Bone marrow (tissue), 2 donors: ENCODE measurements around the gene HPS4.

Experiments
- DNase-seq, 2 donors: peaks; one replicate each; lab custom pipeline; 2025; lab: John Stamatoyannopoulos, UW

Gene HPS4

GRCh38 chr22:26499188-26499703 is 15.7 kb upstream of the HPS4 start:
- no peak for DNase-seq

- no peak for DNase-seq
Observed at GRCh38 chr22:26496456-26496855, 12.9 kb upstream of the HPS4 start.

GRCh38 chr22:26494506-26494905 is 10.9 kb upstream of the HPS4 start:
- no peak for DNase-seq

GRCh38 chr22:26492220-26492619 is 8.6 kb upstream of the HPS4 start:
- no peak for DNase-seq

- DNase-seq: no peak
Observed at GRCh38 chr22:26489447-26490036, 6.0 kb upstream of the HPS4 start.

- no peak for DNase-seq
Observed at GRCh38 chr22:26487996-26488395, 4.4 kb upstream of the HPS4 start.

- no peak for DNase-seq
Observed at GRCh38 chr22:26486394-26486793, 2.8 kb upstream of the HPS4 start.

GRCh38 chr22:26485806-26486390 is 2.3 kb upstream of the HPS4 start:
- DNase-seq: no peak

- no peak for DNase-seq
Observed at GRCh38 chr22:26485013-26485412, 1.4 kb upstream of the HPS4 start.

GRCh38 chr22:26484360-26484706 is 750 bp upstream of the HPS4 start:
- DNase-seq: no peak

- no peak for DNase-seq
Observed at GRCh38 chr22:26483043-26483438, 542 bp downstream of the HPS4 start.

GRCh38 chr22:26482161-26482560 is 1.4 kb downstream of the HPS4 start:
- DNase-seq: no peak

GRCh38 chr22:26481694-26482093 is 1.9 kb downstream of the HPS4 start:
- no peak for DNase-seq

- no peak for DNase-seq
Observed at GRCh38 chr22:26481112-26481693, 2.4 kb downstream of the HPS4 start.

GRCh38 chr22:26480611-26480932 is 3.0 kb downstream of the HPS4 start:
- DNase-seq: no peak

GRCh38 chr22:26479792-26480610 is 3.6 kb downstream of the HPS4 start:
- peak in 1 of 2 donors; percentile 43 for DNase-seq

- peak in 1 of 2 donors; percentile 12 for DNase-seq
Observed at GRCh38 chr22:26479043-26479791, 4.4 kb downstream of the HPS4 start.

- DNase-seq: no peak
Observed at GRCh38 chr22:26477341-26477731, 6.2 kb downstream of the HPS4 start.

- DNase-seq: no peak
Observed at GRCh38 chr22:26476705-26477340, 6.8 kb downstream of the HPS4 start.

GRCh38 chr22:26474682-26475081 is 8.9 kb downstream of the HPS4 start:
- DNase-seq: no peak

GRCh38 chr22:26471522-26471921 is 12.1 kb downstream of the HPS4 start:
- DNase-seq: no peak

- no peak for DNase-seq
Observed at GRCh38 chr22:26470807-26471206, 12.8 kb downstream of the HPS4 start.
